ENCODE data around the gene KDM2B.
A peak's percentile ranks its signal among the peaks of the same experiment; 100 is the strongest.

Gene KDM2B

GRCh38 chr12:121560392-121561008 lies 20.3 kb downstream of the KDM2B start:
- no peak for DNase-seq (ENCODE audit: low read depth)

GRCh38 chr12:121558956-121559355 lies 21.9 kb downstream of the KDM2B start:
- no peak for DNase-seq (ENCODE audit: low read depth)

- DNase-seq (ENCODE audit: low read depth): no peak
These were observed 29.7 kb downstream of the KDM2B start for GRCh38 chr12:121550974-121551634.

GRCh38 chr12:121549075-121549474 lies 31.7 kb downstream of the KDM2B start:
- no peak for DNase-seq (ENCODE audit: low read depth)

- DNase-seq (ENCODE audit: low read depth): no peak
These were observed 35.3 kb downstream of the KDM2B start for GRCh38 chr12:121545480-121545879.

GRCh38 chr12:121543786-121544185 lies 37.0 kb downstream of the KDM2B start:
- no peak for DNase-seq (ENCODE audit: low read depth)

GRCh38 chr12:121539908-121540307 lies 40.9 kb downstream of the KDM2B start:
- DNase-seq (ENCODE audit: low read depth): no peak

- DNase-seq (ENCODE audit: low read depth): no peak
These were observed 42.1 kb downstream of the KDM2B start for GRCh38 chr12:121538699-121539061.

GRCh38 chr12:121537814-121538698 lies 42.8 kb downstream of the KDM2B start:
- DNase-seq (ENCODE audit: low read depth): no peak

- no peak for DNase-seq (ENCODE audit: low read depth)
These were observed 43.7 kb downstream of the KDM2B start for GRCh38 chr12:121536899-121537813.

- DNase-seq (ENCODE audit: low read depth): peak; percentile 57
These were observed 44.5 kb downstream of the KDM2B start for GRCh38 chr12:121536054-121536898.

GRCh38 chr12:121535150-121536053 lies 45.4 kb downstream of the KDM2B start:
- DNase-seq (ENCODE audit: low read depth): no peak

- peak; percentile 43 for DNase-seq (ENCODE audit: low read depth)
These were observed 46.2 kb downstream of the KDM2B start for GRCh38 chr12:121534495-121535148.

- DNase-seq (ENCODE audit: low read depth): no peak
These were observed 47.3 kb downstream of the KDM2B start for GRCh38 chr12:121533394-121534090.

GRCh38 chr12:121532503-121533393 lies 48.1 kb downstream of the KDM2B start:
- DNase-seq (ENCODE audit: low read depth): no peak

- no peak for DNase-seq (ENCODE audit: low read depth)
These were observed 49.5 kb downstream of the KDM2B start for GRCh38 chr12:121531356-121531750.

GRCh38 chr12:121530600-121531355 lies 50.0 kb downstream of the KDM2B start:
- DNase-seq (ENCODE audit: low read depth): peak; percentile 59

Data from activated T-cell treated with anti-CD3 and anti-CD28 coated beads for 1 hour (primary cell).